Left lung (tissue), 10 donors: ENCODE measurements around the gene GATD1. TPM values are rescaled to one million over a fixed set of nuclear protein-coding genes. Genes with fewer than 3 reads are reported as not detected.

Experiments
- ATAC-seq: fragments of 200-7000 bp; cut with Tn5 transposase; one replicate; pipeline ENCODE4 v1.9.1; 2020; ENCODE audit warnings: moderate library complexity
- DNase-seq, 4 donors: peaks; one replicate each; pipeline ENCODE4 v3.0.0-alpha.2; 2013 to 2020
- H3K27ac ChIP-seq, 2 donors: fragments of 200-600 bp; sonication (generic) in 1 of 2; one replicate each; pipeline versions ENCODE4 v1.5.0 to v1.8.0; 2020 to 2021
- H3K27me3 ChIP-seq, 2 donors: fragments of 200-600 bp; sonication (generic) in 1 of 2; one replicate each; pipeline versions ENCODE4 v1.5.0 to v1.8.0; 2020 to 2021
- H3K36me3 ChIP-seq, 2 donors: fragments of 200-600 bp; sonication (generic) in 1 of 2; one replicate each; pipeline versions ENCODE4 v1.5.0 to v1.8.0; 2020 to 2021
- H3K4me1 ChIP-seq, 2 donors: fragments of 200-600 bp; one replicate each; pipeline ENCODE4 v1.8.0; 2021
- H3K4me3 ChIP-seq, 2 donors: fragments of 200-600 bp; sonication (generic) in 1 of 2; one replicate each; pipeline versions ENCODE4 v1.5.0 to v1.8.0; 2020 to 2021; ENCODE audit warnings: mild to moderate bottlenecking in 1 of 2
- H3K9me3 ChIP-seq, 2 donors: fragments of 200-600 bp; sonication (generic) in 1 of 2; one replicate each; pipeline versions ENCODE4 v1.5.0 to v1.8.0; 2020 to 2021
- intact Hi-C, 2 donors: fragments of 100-400 bp; cut with DNase I; formaldehyde crosslinking; loops; one replicate each; pipeline versions ENCODE4 v1.11.2 to v1.14.2; 2022
- polyA plus RNA-seq, 6 donors: library from polyadenylated mRNA; unstranded; fragments of 120-200 nt; gene quantifications; one replicate each; pipeline ENCODE4 v1.2.1, GENCODE V29; 2013; ENCODE audit not compliant: insufficient read length in 6 of 6
- total RNA-seq, 2 donors: library from RNA; stranded (reverse); fragmentation: NEBNext Ultra II Directional; extraction: Animal tissue kit (Norgen Biotek cat#: 25700); gene quantifications; one replicate each; pipeline ENCODE4 v1.2.1, GENCODE V29; 2021
- TF ChIP-seq, protein P1 (sequence below), 2 donors: fragments of 200-600 bp; sonication (generic) in 1 of 2; IDR thresholded peaks; one replicate each; pipeline versions ENCODE4 v1.5.0 to v1.8.0; 2021; ENCODE audit warnings: antibody characterized with exemption in 2 of 2
- donor health status: DM: no; HTN: yes; CAD: no.
- donor health status: DM: no; HTN: no; CAD: no.

Gene GATD1
- total and polyA plus RNA-seq, 8 donors = 51.7 to 87.1 (median 64.7) TPM

DNA sequence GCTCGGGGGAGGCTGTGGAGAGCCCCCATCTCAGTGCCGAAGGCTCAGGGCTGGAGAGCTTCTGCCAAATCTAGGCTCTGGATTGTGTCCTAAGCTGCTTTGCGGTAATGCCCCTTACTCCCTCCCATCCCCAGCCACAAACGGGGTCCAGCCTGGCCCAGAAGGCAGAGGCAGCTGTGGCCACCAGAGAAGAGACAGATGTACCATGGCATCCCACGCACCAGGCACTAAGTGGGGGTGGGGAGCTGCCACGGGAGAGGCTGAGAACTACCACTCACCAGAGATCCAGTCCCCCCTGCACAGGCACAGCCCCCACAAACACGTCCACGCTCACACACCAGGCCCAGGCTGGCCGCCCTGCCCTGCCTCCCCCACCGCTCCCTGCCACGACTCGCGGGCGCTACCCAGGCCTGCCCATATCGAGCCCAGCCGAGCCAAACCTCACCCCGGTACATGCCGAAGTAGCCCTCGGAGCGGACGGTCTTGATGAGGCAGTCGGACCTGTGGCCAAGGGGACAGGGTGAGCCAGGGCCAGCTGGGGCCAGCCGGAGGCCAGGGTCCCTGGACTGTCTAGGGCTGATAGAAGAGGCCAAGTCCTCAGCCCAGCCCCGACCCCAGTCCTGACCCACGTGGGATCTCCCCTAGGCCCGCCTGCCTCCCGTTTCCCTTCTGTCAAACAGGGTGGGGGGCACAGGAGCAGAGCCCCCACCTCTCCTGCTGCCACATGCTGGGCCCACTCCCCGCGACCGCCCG is 16.9 kb upstream of the GATD1 start:
- TF ChIP-seq, protein P1, sequence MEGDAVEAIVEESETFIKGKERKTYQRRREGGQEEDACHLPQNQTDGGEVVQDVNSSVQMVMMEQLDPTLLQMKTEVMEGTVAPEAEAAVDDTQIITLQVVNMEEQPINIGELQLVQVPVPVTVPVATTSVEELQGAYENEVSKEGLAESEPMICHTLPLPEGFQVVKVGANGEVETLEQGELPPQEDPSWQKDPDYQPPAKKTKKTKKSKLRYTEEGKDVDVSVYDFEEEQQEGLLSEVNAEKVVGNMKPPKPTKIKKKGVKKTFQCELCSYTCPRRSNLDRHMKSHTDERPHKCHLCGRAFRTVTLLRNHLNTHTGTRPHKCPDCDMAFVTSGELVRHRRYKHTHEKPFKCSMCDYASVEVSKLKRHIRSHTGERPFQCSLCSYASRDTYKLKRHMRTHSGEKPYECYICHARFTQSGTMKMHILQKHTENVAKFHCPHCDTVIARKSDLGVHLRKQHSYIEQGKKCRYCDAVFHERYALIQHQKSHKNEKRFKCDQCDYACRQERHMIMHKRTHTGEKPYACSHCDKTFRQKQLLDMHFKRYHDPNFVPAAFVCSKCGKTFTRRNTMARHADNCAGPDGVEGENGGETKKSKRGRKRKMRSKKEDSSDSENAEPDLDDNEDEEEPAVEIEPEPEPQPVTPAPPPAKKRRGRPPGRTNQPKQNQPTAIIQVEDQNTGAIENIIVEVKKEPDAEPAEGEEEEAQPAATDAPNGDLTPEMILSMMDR (IDR thresholded peaks at IDR 0.05) = no peak
- no peak for DNase-seq
- H3K27ac ChIP-seq = no peak overlapping the region
- H3K36me3 ChIP-seq = peaks cover 0 to 37% of the 10 kb centered on the region in 2 donors
- H3K27me3 ChIP-seq = peaks cover 0 to 13% of the 10 kb centered on the region in 2 donors
- no peaks in the 10 kb centered on the region for H3K9me3 ChIP-seq
- ATAC-seq = no peak
- no peak overlapping the region for H3K4me3 ChIP-seq
- intact Hi-C loops = no loop called here
- peaks cover 20 to 42% of the 10 kb centered on the region in 2 donors for H3K4me1 ChIP-seq

DNA sequence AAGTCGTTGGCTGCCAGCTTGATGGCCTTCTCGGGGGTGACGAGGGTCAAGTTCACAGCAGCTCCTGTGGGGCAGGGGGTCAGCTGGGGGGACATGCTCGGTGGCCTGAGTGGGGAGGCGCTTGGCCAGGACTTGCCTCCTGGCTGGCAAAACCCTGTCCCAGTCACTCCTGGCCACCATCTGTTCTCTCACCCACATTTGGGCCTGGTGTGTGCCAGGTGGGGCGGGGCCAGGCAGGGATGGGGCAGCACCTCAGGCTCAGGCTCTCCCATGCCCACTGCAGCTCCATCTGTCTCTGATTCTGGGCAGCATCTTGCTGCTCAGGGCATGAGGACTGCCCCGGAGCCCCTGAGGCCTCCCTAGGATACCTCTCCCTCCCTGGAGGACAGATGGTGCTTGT is 16.3 kb upstream of the GATD1 start:
- ATAC-seq (no peak), DNase-seq (no peak)
- peaks cover 0 to 19% of the 10 kb centered on the region in 2 donors for H3K27me3 ChIP-seq
- H3K9me3 ChIP-seq = no peaks in the 10 kb centered on the region
- H3K27ac ChIP-seq = no peak overlapping the region
- peaks cover 0 to 37% of the 10 kb centered on the region in 2 donors for H3K36me3 ChIP-seq
- TF ChIP-seq, protein P1 (IDR thresholded peaks at IDR 0.05) = no peak
- peaks cover 20 to 38% of the 10 kb centered on the region in 2 donors for H3K4me1 ChIP-seq
- no peak overlapping the region for H3K4me3 ChIP-seq
- intact Hi-C loops = no loop called here

DNA sequence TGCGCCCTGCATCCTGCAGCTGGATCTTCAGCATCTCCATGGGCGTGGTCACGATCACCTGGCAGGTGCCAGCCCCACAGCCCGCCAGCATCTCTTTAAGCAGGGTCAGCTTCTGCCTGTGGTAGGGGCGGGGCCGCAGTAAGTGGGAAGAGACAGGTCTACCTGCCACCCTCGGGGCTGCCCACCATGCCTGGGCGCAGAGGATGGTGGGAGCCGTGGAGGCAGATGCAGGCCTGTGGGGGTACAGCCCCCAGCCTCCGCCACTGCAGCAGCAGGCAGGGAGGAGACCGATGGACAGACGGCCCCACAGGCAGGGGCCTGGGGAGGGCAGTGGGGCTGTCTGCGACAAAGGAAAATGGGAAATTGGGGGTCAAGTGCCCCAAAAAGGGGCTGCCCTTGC is 15.6 kb upstream of the GATD1 start:
- Histone ChIP-seq H3K4me1 (peaks cover 20 to 34% of the 10 kb centered on the region in 2 donors), H3K27me3 (peaks cover 0 to 26% of the 10 kb centered on the region in 2 donors), H3K27ac (no peak overlapping the region), H3K9me3 (no peaks in the 10 kb centered on the region), H3K36me3 (peaks cover 0 to 37% of the 10 kb centered on the region in 2 donors), H3K4me3 (no peak overlapping the region)
- ATAC-seq (no peak), DNase-seq (no peak)
- TF ChIP-seq, protein P1 (IDR thresholded peaks at IDR 0.05) = no peak
- intact Hi-C loops = no loop called here

DNA sequence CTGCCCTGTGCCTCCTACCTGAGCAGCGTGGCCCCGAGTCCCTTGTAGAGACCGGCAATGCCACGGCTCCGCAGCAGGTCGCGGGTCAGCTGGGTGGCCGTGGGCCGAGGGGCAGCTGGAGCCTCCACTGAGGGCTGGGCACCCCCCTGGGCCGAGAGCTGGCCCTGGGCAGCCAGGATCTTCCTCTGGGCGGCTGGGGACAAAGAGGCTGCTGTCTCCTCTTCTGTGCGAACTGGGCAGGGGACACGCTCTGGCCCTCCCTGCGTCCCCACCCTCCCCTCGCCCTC is 15.2 kb upstream of the GATD1 start:
- TF ChIP-seq, protein P1 (IDR thresholded peaks at IDR 0.05) = no peak
- peaks cover 0 to 30% of the 10 kb centered on the region in 2 donors for H3K27me3 ChIP-seq
- DNase-seq = no peak
- H3K36me3 ChIP-seq = peaks cover 0 to 37% of the 10 kb centered on the region in 2 donors
- H3K4me3 ChIP-seq = no peak overlapping the region
- H3K27ac ChIP-seq = no peak overlapping the region
- intact Hi-C loops = no loop called here
- H3K4me1 ChIP-seq = peaks cover 20 to 32% of the 10 kb centered on the region in 2 donors
- no peaks in the 10 kb centered on the region for H3K9me3 ChIP-seq
- no peak for ATAC-seq

DNA sequence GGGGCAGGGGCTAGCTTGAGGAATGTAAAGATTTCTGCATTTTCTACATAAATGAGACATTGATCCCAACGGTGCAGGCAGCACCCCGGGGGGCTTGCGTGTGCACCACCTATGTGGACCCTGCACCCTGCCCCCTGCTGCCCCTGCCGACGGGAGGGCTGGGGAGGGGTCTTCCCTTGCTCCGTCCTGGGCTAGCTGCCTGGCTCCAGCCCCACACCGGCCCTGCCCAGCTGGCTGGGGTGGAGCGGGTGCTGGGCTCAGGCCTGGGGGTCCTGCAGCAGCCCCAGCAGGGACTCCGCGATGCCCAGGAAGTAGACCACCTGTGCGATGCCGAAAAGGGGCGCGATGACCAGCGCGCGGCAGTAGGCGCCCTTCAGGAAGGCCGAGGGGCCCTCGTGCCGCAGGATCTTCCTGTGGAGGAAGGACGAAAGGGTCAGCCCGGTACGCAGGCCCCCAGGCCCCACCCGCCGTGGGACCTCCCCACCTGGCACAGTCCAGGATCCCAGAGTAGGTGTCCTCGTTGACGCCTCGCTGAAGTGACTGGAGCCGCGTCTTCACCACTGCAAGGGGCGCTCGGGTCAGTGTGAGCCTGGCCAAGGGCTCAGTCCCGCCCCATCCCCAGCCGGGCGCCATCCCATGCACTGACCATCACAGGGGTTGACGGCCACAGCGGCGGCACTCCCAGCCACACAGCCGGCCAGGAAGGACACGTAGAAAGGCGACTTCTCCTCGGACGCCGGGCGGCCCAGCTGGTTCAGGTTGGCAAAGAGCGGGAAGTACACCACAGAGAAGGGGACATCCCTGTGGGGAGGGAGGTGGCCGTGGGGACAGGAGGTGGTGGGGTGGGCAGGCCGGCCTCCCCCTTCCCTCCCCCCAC is 14.6 kb upstream of the GATD1 start:
- peaks cover 17 to 26% of the 10 kb centered on the region in 2 donors for H3K4me1 ChIP-seq
- intact Hi-C loops = no loop called here
- H3K36me3 ChIP-seq = peaks cover 0 to 37% of the 10 kb centered on the region in 2 donors
- ATAC-seq = no peak
- TF ChIP-seq, protein P1 (IDR thresholded peaks at IDR 0.05) = no peak
- peaks cover 0 to 31% of the 10 kb centered on the region in 2 donors for H3K27me3 ChIP-seq
- H3K27ac ChIP-seq = no peak overlapping the region
- H3K4me3 ChIP-seq = no peak overlapping the region
- peak in 1 of 4 donors; percentile 75 for DNase-seq
- H3K9me3 ChIP-seq = no peaks in the 10 kb centered on the region
